ENCODE measurements around the gene KRT86. TPM values are rescaled to one million over a fixed set of nuclear protein-coding genes. Genes with fewer than 3 reads are reported as not detected.

The KRT86 gene
- total and polyA plus RNA-seq, 2 experiments from 2014 or later, result 0.16 TPM; not detected in 1

- Histone ChIP-seq H4K20me1 (replicated peaks; ENCODE audit: insufficient read depth) (no peaks in the 10 kb centered on the region), H3K4me3 (peak overlapping the region; percentile 65), H3K36me3 (ENCODE audit: insufficient read depth) (no peaks in the 10 kb centered on the region), H3K27ac (ENCODE audit: low read depth) (no peak overlapping the region), H3F3A (replicated peaks; ENCODE audit: low read depth) (no peaks in the 10 kb centered on the region), H3K27me3 (ENCODE audit: insufficient read depth) (peaks cover 37% of the 10 kb centered on the region), H2AFZ (peak overlapping the region; percentile 97), H3K4me1 (ENCODE audit: insufficient read depth) (peaks cover 37% of the 10 kb centered on the region), H3K9me2 (ENCODE audit: insufficient read depth) (0 out of 2 replicates have a peak, but pooled peaks cover 5% of the 10 kb centered on the region), H3K79me2 (replicated peaks; ENCODE audit: insufficient read depth) (no peaks in the 10 kb centered on the region), H3K4me2 (peak overlapping the region; percentile 90)
- Mint-ChIP-seq H3K36me3 (ENCODE audit: low read depth) (peaks cover 5% of the 10 kb centered on the region), H3K4me1 (peaks cover 55% of the 10 kb centered on the region), H3K4me3 (peak overlapping the region; percentile 79), H3K27ac (no peak overlapping the region), H3K27me3 (ENCODE audit: insufficient read depth, low read depth, poor library complexity) (peaks cover 45% of the 10 kb centered on the region), H3K9me3 (no peaks in the 10 kb centered on the region)
- peak; percentile 49 for DNase-seq (ENCODE audit: low spot score)
- peak; percentile 68 for ATAC-seq
- TF ChIP-seq ZNF114 (CRISPR knock-in tag; IDR thresholded peaks at IDR 0.05) (no peak), ETS1 (IDR thresholded peaks at IDR 0.05) (no peak), POLR2AphosphoS5 (IDR thresholded peaks at IDR 0.05; ENCODE audit: low read depth) (no peak)
Observed at GRCh38 chr12:52233462-52234207, 40.8 kb upstream of the KRT86 start.

GRCh38 chr12:52234223-52234810 lies 40.1 kb upstream of the KRT86 start:
- Mint-ChIP-seq H3K9me3 (no peaks in the 10 kb centered on the region), H3K27ac (no peak overlapping the region), H3K27me3 (ENCODE audit: insufficient read depth, low read depth, poor library complexity) (peaks cover 46% of the 10 kb centered on the region), H3K36me3 (ENCODE audit: low read depth) (peaks cover 5% of the 10 kb centered on the region), H3K4me1 (peaks cover 59% of the 10 kb centered on the region), H3K4me3 (peak overlapping the region; percentile 45)
- DNase-seq (ENCODE audit: low spot score) (peak; percentile 13), ATAC-seq (peak; percentile 7)
- Histone ChIP-seq H3K4me1 (ENCODE audit: insufficient read depth) (peaks cover 37% of the 10 kb centered on the region), H3K36me3 (ENCODE audit: insufficient read depth) (no peaks in the 10 kb centered on the region), H3K9me2 (ENCODE audit: insufficient read depth) (0 out of 2 replicates have a peak, but pooled peaks cover 5% of the 10 kb centered on the region), H4K20me1 (replicated peaks; ENCODE audit: insufficient read depth) (no peaks in the 10 kb centered on the region), H2AFZ (no peak overlapping the region), H3K79me2 (replicated peaks; ENCODE audit: insufficient read depth) (no peaks in the 10 kb centered on the region), H3K27ac (ENCODE audit: low read depth) (no peak overlapping the region), H3K4me2 (peak overlapping the region; percentile 90), H3K27me3 (ENCODE audit: insufficient read depth) (peaks cover 37% of the 10 kb centered on the region), H3K4me3 (peak overlapping the region; percentile 65), H3F3A (replicated peaks; ENCODE audit: low read depth) (no peaks in the 10 kb centered on the region)
- TF ChIP-seq ETS1 (IDR thresholded peaks at IDR 0.05) (no peak), CTCF (conservative IDR thresholded peaks at IDR 0.05; ENCODE audit: low read depth in 2 of 2) (no peak), CREB1 (CRISPR knock-in tag; IDR thresholded peaks at IDR 0.05; ENCODE audit: low read depth) (no peak), STAT1 (IDR thresholded peaks at IDR 0.05; ENCODE audit: unreplicated experiment) (no peak), REST (IDR thresholded peaks at IDR 0.05; ENCODE audit: unreplicated experiment) (no peak), ZNF114 (CRISPR knock-in tag; IDR thresholded peaks at IDR 0.05) (no peak), NANOG (IDR thresholded peaks at IDR 0.05; ENCODE audit: borderline replicate concordance) (no peak), JUNB (IDR thresholded peaks at IDR 0.05; ENCODE audit: unreplicated experiment) (no peak)
